Gastroesophageal sphincter (tissue), 4 donors: ENCODE results near the gene HUS1. TPM values are rescaled to one million over a fixed set of nuclear protein-coding genes. Genes with fewer than 3 reads are reported as not detected.

ENCODE experiments used
- ATAC-seq: fragments of 150-250 bp; one replicate; pipeline ENCODE4 v1.9.1; 2016; ENCODE audit warnings: mild to moderate bottlenecking, moderate library complexity
- H3K27ac ChIP-seq, 4 donors: fragments of 200-600 bp; sonication (generic) in 3 of 4; 1 replicate in 3 of 4; 2 replicates in 1 of 4; pipeline ENCODE4 v1.5.1; 2016 to 2019
- H3K27me3 ChIP-seq: fragments of 200-600 bp; sonication (generic); one replicate; pipeline ENCODE4 v1.5.1; 2019
- H3K36me3 ChIP-seq, 2 donors: fragments of 200-600 bp; sonication (generic); one replicate each; pipeline ENCODE4 v1.5.1; 2019; ENCODE audit warnings: control low read depth in 1 of 2
- H3K4me1 ChIP-seq, 3 donors: fragments of 200-600 bp; sonication (generic); 1 replicate in 2 of 3; 2 replicates in 1 of 3; pipeline ENCODE4 v1.5.1; 2016 to 2019; ENCODE audit warnings: control low read depth in 2 of 3
- H3K4me3 ChIP-seq, 2 donors: fragments of 200-600 bp; sonication (generic); one replicate each; pipeline ENCODE4 v1.5.1; 2019; ENCODE audit warnings: mild to moderate bottlenecking in 1 of 2, moderate library complexity in 1 of 2
- H3K9me3 ChIP-seq, 3 donors: fragments of 200-600 bp; sonication (generic); one replicate each; pipeline ENCODE4 v1.5.1; 2017 to 2019; ENCODE audit warnings: control low read depth in 2 of 3
- EP300 ChIP-seq: sonication (generic); formaldehyde crosslinking; IDR thresholded peaks from one replicate; pipeline ENCODE4 v1.6.1; 2017; ENCODE audit warnings: antibody characterized with exemption, mild to moderate bottlenecking
- POLR2A ChIP-seq, 2 donors: fragments of 450-650 bp; IDR thresholded peaks; one replicate each; pipeline ENCODE4 v1.6.1; 2017; ENCODE audit warnings: antibody characterized with exemption in 2 of 2, mild to moderate bottlenecking in 2 of 2, moderate library complexity in 1 of 2
- POLR2AphosphoS5 ChIP-seq: sonication (generic); formaldehyde crosslinking; IDR thresholded peaks from one replicate; pipeline ENCODE4 v1.6.1; 2017; ENCODE audit warnings: antibody characterized with exemption
- WGBS, 2 donors: methylation state at CpG; one replicate each; pipeline ENCODE4 v1.1.5; 2018; ENCODE audit warnings: low coverage in 1 of 2; 5-methylcytosine and 5-hydroxymethylcytosine counted together
- total RNA-seq, 4 donors: library from RNA; depleted of rRNA; stranded (reverse); fragments of >200 nt; gene quantifications; one replicate each; pipeline ENCODE4 v1.1.0, GENCODE V29; 2016
- TF ChIP-seq, protein P1 (sequence below), 4 experiments: fragments of 200-600 bp in 2 of 4; fragments of 450-650 bp in 2 of 4; sonication (generic) in 1 of 4; IDR thresholded peaks; one replicate each; pipeline ENCODE4 v1.5.1; 2017 to 2019; ENCODE audit warnings: antibody characterized with exemption in 4 of 4, mild to moderate bottlenecking in 2 of 4, moderate library complexity in 2 of 4

Gene HUS1
- total RNA-seq, 4 donors from 2014 or later: 13.7 to 32.7 (median 19.7) TPM

DNA sequence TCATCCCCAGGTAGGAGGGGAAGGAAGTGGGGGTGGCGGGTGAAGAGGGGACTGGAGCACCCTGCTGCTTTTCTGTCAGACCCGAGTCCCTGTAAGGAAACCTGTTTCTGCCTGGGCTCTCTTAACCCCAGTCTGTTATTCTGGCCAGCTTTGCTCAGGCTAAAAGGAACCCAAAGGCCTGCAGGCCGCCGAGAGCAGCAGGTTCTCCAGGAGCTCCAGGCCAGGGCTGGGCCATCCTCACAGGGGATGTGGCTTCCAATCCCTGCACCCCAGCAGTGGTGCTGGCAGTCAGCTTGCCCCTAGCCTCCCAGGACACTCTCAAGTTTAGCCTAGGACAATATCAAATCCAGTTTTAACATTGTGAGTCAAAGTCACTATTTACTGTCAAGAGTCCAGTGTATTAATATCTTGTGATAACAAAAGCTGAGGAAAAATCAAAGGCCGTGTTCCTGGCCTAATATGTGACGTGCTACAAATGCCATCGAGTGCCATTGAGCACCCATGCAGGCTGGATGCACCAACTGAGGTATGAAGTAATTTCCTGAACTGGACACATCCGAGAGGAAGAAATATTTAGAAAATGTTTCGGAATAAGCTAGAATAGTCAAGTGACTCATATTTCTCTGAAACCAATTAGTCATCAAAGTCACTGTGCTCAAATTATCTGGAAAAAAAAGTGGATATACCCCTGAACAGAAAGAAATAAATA lies 38.1 kb downstream of the HUS1 start:
- H3K9me3 ChIP-seq: no peaks in the 10 kb centered on the region
- no peaks in the 10 kb centered on the region for H3K27me3 ChIP-seq
- no peaks in the 10 kb centered on the region for H3K36me3 ChIP-seq
- peak overlapping the region in 3 of 4 donors; percentile 52 to 75 (median 72) for H3K27ac ChIP-seq
- peak; percentile 75 for ATAC-seq
- WGBS, 2 donors: 32 to 58% methylated on average over 6 to 9 of the region's 9 CpGs
- TF ChIP-seq EP300 (no peak), POLR2AphosphoS5 (peak; percentile 35)
- no peak overlapping the region for H3K4me3 ChIP-seq
- H3K4me1 ChIP-seq: peaks cover 0 to 7% (median 5%) of the 10 kb centered on the region in 3 donors

DNA sequence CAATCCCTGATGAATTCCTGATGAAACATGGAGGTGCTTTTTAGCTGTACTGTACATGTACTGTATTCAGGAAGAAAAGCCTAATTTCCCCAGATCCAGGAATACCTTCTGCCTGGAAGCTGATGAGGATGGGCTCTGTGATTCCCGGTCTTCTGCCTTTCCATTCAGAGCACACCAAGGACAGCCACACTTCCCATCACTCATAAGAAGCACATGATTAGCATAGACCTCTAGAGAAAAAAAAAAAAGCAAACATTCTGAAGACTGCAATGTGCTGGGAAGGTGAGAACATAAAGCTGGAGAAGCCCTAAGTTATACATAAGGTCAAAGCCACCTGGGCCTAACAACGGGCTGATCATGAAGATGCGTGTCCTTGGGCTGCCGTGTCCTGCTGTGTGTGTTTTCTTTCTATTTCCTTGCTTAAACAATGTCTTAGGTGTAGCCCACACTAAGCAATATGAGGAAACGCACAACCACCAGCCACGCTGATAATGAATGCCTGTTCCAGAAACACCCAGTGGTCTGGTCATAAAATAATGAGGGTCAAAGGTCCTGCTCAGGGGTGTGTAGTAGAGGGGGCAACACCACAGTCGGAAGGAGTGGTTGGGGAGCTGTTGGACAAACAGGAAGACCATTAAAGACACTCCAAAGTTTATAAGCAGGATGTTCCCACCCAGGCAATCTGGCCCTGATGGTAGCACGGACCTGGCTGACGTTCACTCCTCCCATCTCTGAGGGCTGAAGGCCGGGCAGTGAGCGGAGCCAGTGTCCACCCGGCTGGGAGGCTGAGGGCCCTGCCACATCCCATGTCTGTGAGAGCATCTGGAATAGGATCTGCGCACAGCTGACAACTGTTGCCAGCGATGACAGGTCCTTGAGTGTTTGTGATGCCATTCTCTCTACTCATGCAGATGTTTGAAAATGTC lies 39.1 kb downstream of the HUS1 start:
- H3K27ac ChIP-seq: peak overlapping the region in 3 of 4 donors; percentile 52 to 75 (median 72)
- ATAC-seq: peak; percentile 27
- TF ChIP-seq POLR2AphosphoS5 (no peak), EP300 (no peak)
- TF ChIP-seq, protein P1, sequence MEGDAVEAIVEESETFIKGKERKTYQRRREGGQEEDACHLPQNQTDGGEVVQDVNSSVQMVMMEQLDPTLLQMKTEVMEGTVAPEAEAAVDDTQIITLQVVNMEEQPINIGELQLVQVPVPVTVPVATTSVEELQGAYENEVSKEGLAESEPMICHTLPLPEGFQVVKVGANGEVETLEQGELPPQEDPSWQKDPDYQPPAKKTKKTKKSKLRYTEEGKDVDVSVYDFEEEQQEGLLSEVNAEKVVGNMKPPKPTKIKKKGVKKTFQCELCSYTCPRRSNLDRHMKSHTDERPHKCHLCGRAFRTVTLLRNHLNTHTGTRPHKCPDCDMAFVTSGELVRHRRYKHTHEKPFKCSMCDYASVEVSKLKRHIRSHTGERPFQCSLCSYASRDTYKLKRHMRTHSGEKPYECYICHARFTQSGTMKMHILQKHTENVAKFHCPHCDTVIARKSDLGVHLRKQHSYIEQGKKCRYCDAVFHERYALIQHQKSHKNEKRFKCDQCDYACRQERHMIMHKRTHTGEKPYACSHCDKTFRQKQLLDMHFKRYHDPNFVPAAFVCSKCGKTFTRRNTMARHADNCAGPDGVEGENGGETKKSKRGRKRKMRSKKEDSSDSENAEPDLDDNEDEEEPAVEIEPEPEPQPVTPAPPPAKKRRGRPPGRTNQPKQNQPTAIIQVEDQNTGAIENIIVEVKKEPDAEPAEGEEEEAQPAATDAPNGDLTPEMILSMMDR (IDR thresholded peaks at IDR 0.05): no peak

DNA sequence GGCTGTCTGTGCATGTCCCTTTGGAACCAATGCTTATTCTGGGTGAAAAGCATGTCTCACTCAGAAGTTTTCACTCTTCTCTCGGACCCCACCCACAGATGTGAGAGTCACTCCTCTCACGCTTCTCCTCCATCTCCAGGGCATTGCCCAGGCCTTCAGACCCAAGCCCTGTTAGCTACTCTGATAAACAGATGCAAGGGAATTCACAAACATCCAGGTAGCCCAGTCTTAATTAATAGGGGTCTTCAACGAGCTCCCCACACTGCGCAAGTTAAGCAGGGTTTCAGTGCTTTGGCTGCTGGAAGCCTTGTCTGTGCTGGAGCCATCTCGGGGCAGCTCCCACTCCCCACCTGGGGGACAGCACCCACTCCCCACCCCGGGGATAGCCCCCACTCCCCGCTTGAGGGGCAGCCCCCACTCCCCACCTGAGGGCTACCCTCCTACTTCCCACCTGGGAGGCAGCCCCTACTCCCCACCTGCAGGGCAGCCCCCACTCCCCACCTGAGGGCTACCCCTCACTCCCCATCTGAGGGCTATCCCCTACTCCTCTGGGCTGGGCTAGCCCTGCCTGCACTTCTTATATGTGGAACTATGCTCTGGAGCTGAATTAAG lies 39.9 kb downstream of the HUS1 start:
- Histone ChIP-seq H3K4me3 (no peak overlapping the region), H3K4me1 (peaks cover 0 to 7% (median 5%) of the 10 kb centered on the region in 3 donors), H3K36me3 (no peaks in the 10 kb centered on the region), H3K27me3 (no peaks in the 10 kb centered on the region), H3K9me3 (no peaks in the 10 kb centered on the region), H3K27ac (peak overlapping the region in 3 of 4 donors; percentile 52 to 72 (median 59))
- ATAC-seq: no peak
- TF ChIP-seq, protein P1 (IDR thresholded peaks at IDR 0.05): no peak
- no peak for TF ChIP-seq POLR2AphosphoS5
- no peak for TF ChIP-seq EP300
- TF ChIP-seq POLR2A (IDR thresholded peaks at IDR 0.05): no peak
- WGBS, 2 donors: 100% methylated on average over 1 of the region's 7 CpGs; no CpG with 5 or more reads in 1 of the 2 donors

More for the DNA sequence above, 39.1 kb downstream of the HUS1 start:
- H3K4me1 ChIP-seq: peaks cover 0 to 7% (median 5%) of the 10 kb centered on the region in 3 donors
- H3K27me3 ChIP-seq: no peaks in the 10 kb centered on the region
- H3K9me3 ChIP-seq: no peaks in the 10 kb centered on the region
- H3K4me3 ChIP-seq: no peak overlapping the region
- no peaks in the 10 kb centered on the region for H3K36me3 ChIP-seq
- 79 to 84% methylated on average over 6 to 11 of the region's 14 CpGs for WGBS, 2 donors

DNA sequence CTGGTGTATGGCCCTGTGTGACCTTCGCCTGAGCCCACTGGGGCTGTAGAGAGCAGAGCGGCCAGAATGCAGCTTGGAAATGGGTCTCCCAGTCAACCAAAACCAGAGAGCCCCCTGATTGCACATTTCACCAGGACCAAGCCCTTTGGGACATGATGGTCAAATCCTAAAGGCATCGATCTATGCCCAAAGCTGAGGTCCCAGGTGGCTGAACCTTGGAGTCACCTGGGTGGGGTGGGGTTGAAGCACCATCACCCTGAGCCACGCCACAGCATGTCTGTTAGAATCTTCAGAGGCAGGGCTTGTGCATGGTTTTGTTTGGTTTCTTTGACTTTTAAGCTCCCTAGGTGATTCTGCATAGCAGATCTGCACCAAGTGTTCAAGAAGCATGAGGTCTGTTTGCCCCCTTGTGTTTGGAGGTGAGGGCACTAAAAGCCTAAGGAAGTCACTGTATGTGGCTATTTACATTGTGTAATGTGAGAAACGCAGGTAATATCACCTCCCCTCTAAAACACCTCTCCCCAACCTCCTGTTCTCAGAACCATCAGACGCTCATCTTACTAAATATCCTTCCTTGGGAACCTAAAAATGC lies 40.7 kb downstream of the HUS1 start:
- TF ChIP-seq POLR2AphosphoS5 (no peak), EP300 (no peak), POLR2A (IDR thresholded peaks at IDR 0.05) (no peak)
- TF ChIP-seq, protein P1 (IDR thresholded peaks at IDR 0.05): no peak
- 59 to 60% methylated on average over 2 to 4 of the region's 6 CpGs for WGBS, 2 donors
- no peak overlapping the region for H3K27ac ChIP-seq
- H3K4me3 ChIP-seq: no peak overlapping the region
- no peak for ATAC-seq
- no peaks in the 10 kb centered on the region for H3K27me3 ChIP-seq
- H3K9me3 ChIP-seq: no peaks in the 10 kb centered on the region
- H3K4me1 ChIP-seq: peaks cover 0 to 7% (median 5%) of the 10 kb centered on the region in 3 donors
- H3K36me3 ChIP-seq: no peaks in the 10 kb centered on the region
